ENCODE measurements around the gene MED20.
"Not testable (repeated sequence)": the region's sequence is repeated elsewhere in the genome, so short reads cannot be mapped to it uniquely, and the experiment has no call there.

The MED20 gene

GRCh38 chr6:41960028-41960427, 39.1 kb upstream of the MED20 start:
- Histone ChIP-seq H3K36me3 (ENCODE audit: control insufficient read depth, insufficient read depth, low read length) (peaks cover 12% of the 10 kb centered on the region), H3K4me3 (ENCODE audit: insufficient read depth, low read depth, low read length, poor library complexity, severe bottlenecking) (no peak overlapping the region), H3K9me3 (ENCODE audit: control insufficient read depth, low read length) (no peaks in the 10 kb centered on the region), H3K27ac (ENCODE audit: insufficient read depth, low read length, poor library complexity, severe bottlenecking) (no peak overlapping the region), H3K27me3 (replicated peaks; ENCODE audit: control insufficient read depth, insufficient read depth, low read length, poor library complexity, severe bottlenecking) (no peaks in the 10 kb centered on the region), H3K4me1 (ENCODE audit: control insufficient read depth, insufficient read depth, low read length, poor library complexity, severe bottlenecking) (peaks cover 15% of the 10 kb centered on the region)
- DNase-seq = no peak

- H3K9me3 ChIP-seq (ENCODE audit: control insufficient read depth, low read length) = no peaks in the 10 kb centered on the region
- no peak overlapping the region for H3K4me3 ChIP-seq (ENCODE audit: insufficient read depth, low read depth, low read length, poor library complexity, severe bottlenecking)
- peak overlapping the region; percentile 9 for H3K27ac ChIP-seq (ENCODE audit: insufficient read depth, low read length, poor library complexity, severe bottlenecking)
- peaks cover 13% of the 10 kb centered on the region for H3K36me3 ChIP-seq (ENCODE audit: control insufficient read depth, insufficient read depth, low read length)
- DNase-seq = no peak
- H3K27me3 ChIP-seq (replicated peaks; ENCODE audit: control insufficient read depth, insufficient read depth, low read length, poor library complexity, severe bottlenecking) = no peaks in the 10 kb centered on the region
- H3K4me1 ChIP-seq (ENCODE audit: control insufficient read depth, insufficient read depth, low read length, poor library complexity, severe bottlenecking) = peaks cover 10% of the 10 kb centered on the region
Observed at GRCh38 chr6:41958022-41958856, 37.3 kb upstream of the MED20 start.

GRCh38 chr6:41957117-41957516, 36.2 kb upstream of the MED20 start:
- no peaks in the 10 kb centered on the region for H3K9me3 ChIP-seq (ENCODE audit: control insufficient read depth, low read length)
- H3K27ac ChIP-seq (ENCODE audit: insufficient read depth, low read length, poor library complexity, severe bottlenecking) = no peak overlapping the region
- DNase-seq = no peak
- H3K27me3 ChIP-seq (replicated peaks; ENCODE audit: control insufficient read depth, insufficient read depth, low read length, poor library complexity, severe bottlenecking) = no peaks in the 10 kb centered on the region
- no peak overlapping the region for H3K4me3 ChIP-seq (ENCODE audit: insufficient read depth, low read depth, low read length, poor library complexity, severe bottlenecking)
- H3K36me3 ChIP-seq (ENCODE audit: control insufficient read depth, insufficient read depth, low read length) = peaks cover 13% of the 10 kb centered on the region
- peaks cover 10% of the 10 kb centered on the region for H3K4me1 ChIP-seq (ENCODE audit: control insufficient read depth, insufficient read depth, low read length, poor library complexity, severe bottlenecking)

- H3K4me3 ChIP-seq (ENCODE audit: insufficient read depth, low read depth, low read length, poor library complexity, severe bottlenecking) = no peak overlapping the region
- DNase-seq = no peak
- peaks cover 10% of the 10 kb centered on the region for H3K4me1 ChIP-seq (ENCODE audit: control insufficient read depth, insufficient read depth, low read length, poor library complexity, severe bottlenecking)
- H3K27me3 ChIP-seq (replicated peaks; ENCODE audit: control insufficient read depth, insufficient read depth, low read length, poor library complexity, severe bottlenecking) = no peaks in the 10 kb centered on the region
- H3K27ac ChIP-seq (ENCODE audit: insufficient read depth, low read length, poor library complexity, severe bottlenecking) = no peak overlapping the region
- H3K36me3 ChIP-seq (ENCODE audit: control insufficient read depth, insufficient read depth, low read length) = peaks cover 15% of the 10 kb centered on the region
- H3K9me3 ChIP-seq (ENCODE audit: control insufficient read depth, low read length) = no peaks in the 10 kb centered on the region
Observed at GRCh38 chr6:41955412-41955811, 34.5 kb upstream of the MED20 start.

GRCh38 chr6:41954668-41955067, 33.7 kb upstream of the MED20 start:
- Histone ChIP-seq H3K4me1 (ENCODE audit: control insufficient read depth, insufficient read depth, low read length, poor library complexity, severe bottlenecking) (peaks cover 5% of the 10 kb centered on the region), H3K9me3 (ENCODE audit: control insufficient read depth, low read length) (no peaks in the 10 kb centered on the region), H3K27me3 (replicated peaks; ENCODE audit: control insufficient read depth, insufficient read depth, low read length, poor library complexity, severe bottlenecking) (no peaks in the 10 kb centered on the region)

GRCh38 chr6:41947581-41948220, 26.8 kb upstream of the MED20 start:
- peaks cover 22% of the 10 kb centered on the region for H3K36me3 ChIP-seq (ENCODE audit: control insufficient read depth, insufficient read depth, low read length)
- DNase-seq = no peak
- H3K27me3 ChIP-seq (replicated peaks; ENCODE audit: control insufficient read depth, insufficient read depth, low read length, poor library complexity, severe bottlenecking) = no peaks in the 10 kb centered on the region
- H3K27ac ChIP-seq (ENCODE audit: insufficient read depth, low read length, poor library complexity, severe bottlenecking) = no peak overlapping the region
- H3K9me3 ChIP-seq (ENCODE audit: control insufficient read depth, low read length) = no peaks in the 10 kb centered on the region
- peaks cover 2% of the 10 kb centered on the region for H3K4me1 ChIP-seq (ENCODE audit: control insufficient read depth, insufficient read depth, low read length, poor library complexity, severe bottlenecking)
- no peak overlapping the region for H3K4me3 ChIP-seq (ENCODE audit: insufficient read depth, low read depth, low read length, poor library complexity, severe bottlenecking)

More at GRCh38 chr6:41954668-41955067, 33.7 kb upstream of the MED20 start:
- no peak for DNase-seq
- Histone ChIP-seq H3K4me3 (ENCODE audit: insufficient read depth, low read depth, low read length, poor library complexity, severe bottlenecking) (no peak overlapping the region), H3K27ac (ENCODE audit: insufficient read depth, low read length, poor library complexity, severe bottlenecking) (no peak overlapping the region), H3K36me3 (ENCODE audit: control insufficient read depth, insufficient read depth, low read length) (peaks cover 20% of the 10 kb centered on the region)

- no peaks in the 10 kb centered on the region for H3K27me3 ChIP-seq (replicated peaks; ENCODE audit: control insufficient read depth, insufficient read depth, low read length, poor library complexity, severe bottlenecking)
- no peak overlapping the region for H3K27ac ChIP-seq (ENCODE audit: insufficient read depth, low read length, poor library complexity, severe bottlenecking)
- no peaks in the 10 kb centered on the region for H3K9me3 ChIP-seq (ENCODE audit: control insufficient read depth, low read length)
- H3K4me1 ChIP-seq (ENCODE audit: control insufficient read depth, insufficient read depth, low read length, poor library complexity, severe bottlenecking) = peaks cover 31% of the 10 kb centered on the region
- DNase-seq = no peak
- H3K4me3 ChIP-seq (ENCODE audit: insufficient read depth, low read depth, low read length, poor library complexity, severe bottlenecking) = no peak overlapping the region
- H3K36me3 ChIP-seq (ENCODE audit: control insufficient read depth, insufficient read depth, low read length) = peaks cover 12% of the 10 kb centered on the region
Observed at GRCh38 chr6:41943456-41943855, 22.5 kb upstream of the MED20 start.

GRCh38 chr6:41942882-41943281, 21.9 kb upstream of the MED20 start:
- not testable (repeated sequence) for H3K9me3 ChIP-seq (ENCODE audit: control insufficient read depth, low read length); DNase-seq; H3K4me3 ChIP-seq (ENCODE audit: insufficient read depth, low read depth, low read length, poor library complexity, severe bottlenecking); H3K27me3 ChIP-seq (replicated peaks; ENCODE audit: control insufficient read depth, insufficient read depth, low read length, poor library complexity, severe bottlenecking)
- Histone ChIP-seq H3K27ac (ENCODE audit: insufficient read depth, low read length, poor library complexity, severe bottlenecking) (peak overlapping the region; percentile 77), H3K4me1 (ENCODE audit: control insufficient read depth, insufficient read depth, low read length, poor library complexity, severe bottlenecking) (peaks cover 36% of the 10 kb centered on the region), H3K36me3 (ENCODE audit: control insufficient read depth, insufficient read depth, low read length) (peaks cover 12% of the 10 kb centered on the region)

- H3K4me1 ChIP-seq (ENCODE audit: control insufficient read depth, insufficient read depth, low read length, poor library complexity, severe bottlenecking) = peaks cover 43% of the 10 kb centered on the region
- H3K4me3 ChIP-seq (ENCODE audit: insufficient read depth, low read depth, low read length, poor library complexity, severe bottlenecking) = peak overlapping the region; percentile 94
- DNase-seq = no peak
- H3K27ac ChIP-seq (ENCODE audit: insufficient read depth, low read length, poor library complexity, severe bottlenecking) = peak overlapping the region; percentile 77
- no peaks in the 10 kb centered on the region for H3K9me3 ChIP-seq (ENCODE audit: control insufficient read depth, low read length)
- peaks cover 12% of the 10 kb centered on the region for H3K36me3 ChIP-seq (ENCODE audit: control insufficient read depth, insufficient read depth, low read length)
- no peaks in the 10 kb centered on the region for H3K27me3 ChIP-seq (replicated peaks; ENCODE audit: control insufficient read depth, insufficient read depth, low read length, poor library complexity, severe bottlenecking)
Observed at GRCh38 chr6:41942067-41942851, 21.3 kb upstream of the MED20 start.
